ENCODE measurements around the gene ZNF519.
"Not testable (repeated sequence)": the region's sequence is repeated elsewhere in the genome, so short reads cannot be mapped to it uniquely, and the experiment has no call there.

The ZNF519 gene

DNA sequence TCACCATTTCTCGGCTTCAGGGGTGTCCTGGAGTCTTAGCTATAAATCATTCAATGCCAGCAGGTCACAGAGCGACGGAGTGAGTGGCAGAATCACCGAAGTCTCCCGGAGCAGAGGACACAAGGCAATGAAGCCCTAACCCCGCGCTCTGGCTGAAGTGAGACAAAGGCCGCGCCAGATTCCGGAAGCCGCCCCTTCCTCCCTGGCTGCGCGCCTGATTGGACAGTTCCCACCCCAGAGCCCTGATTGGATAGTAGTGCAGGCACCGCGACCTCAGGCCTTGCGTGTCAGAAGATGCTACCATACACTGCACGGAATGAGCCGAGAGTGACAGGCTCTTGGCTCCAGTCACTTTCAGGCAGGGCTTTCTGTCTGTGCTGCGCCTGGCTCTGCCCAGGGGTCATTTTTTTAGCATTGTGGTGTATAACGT lies at the start of gene ZNF519:
TSS of gene ZNF519 (minus strand) at position 165 of the 430 bp plus-strand sequence. CDS start at position 7, 158 bp downstream.
- DNase-seq, result not testable (repeated sequence)

- no peak for DNase-seq
Measured at GRCh38 chr18:14179306-14179705, 47.1 kb upstream of the ZNF519 start.

DNA sequence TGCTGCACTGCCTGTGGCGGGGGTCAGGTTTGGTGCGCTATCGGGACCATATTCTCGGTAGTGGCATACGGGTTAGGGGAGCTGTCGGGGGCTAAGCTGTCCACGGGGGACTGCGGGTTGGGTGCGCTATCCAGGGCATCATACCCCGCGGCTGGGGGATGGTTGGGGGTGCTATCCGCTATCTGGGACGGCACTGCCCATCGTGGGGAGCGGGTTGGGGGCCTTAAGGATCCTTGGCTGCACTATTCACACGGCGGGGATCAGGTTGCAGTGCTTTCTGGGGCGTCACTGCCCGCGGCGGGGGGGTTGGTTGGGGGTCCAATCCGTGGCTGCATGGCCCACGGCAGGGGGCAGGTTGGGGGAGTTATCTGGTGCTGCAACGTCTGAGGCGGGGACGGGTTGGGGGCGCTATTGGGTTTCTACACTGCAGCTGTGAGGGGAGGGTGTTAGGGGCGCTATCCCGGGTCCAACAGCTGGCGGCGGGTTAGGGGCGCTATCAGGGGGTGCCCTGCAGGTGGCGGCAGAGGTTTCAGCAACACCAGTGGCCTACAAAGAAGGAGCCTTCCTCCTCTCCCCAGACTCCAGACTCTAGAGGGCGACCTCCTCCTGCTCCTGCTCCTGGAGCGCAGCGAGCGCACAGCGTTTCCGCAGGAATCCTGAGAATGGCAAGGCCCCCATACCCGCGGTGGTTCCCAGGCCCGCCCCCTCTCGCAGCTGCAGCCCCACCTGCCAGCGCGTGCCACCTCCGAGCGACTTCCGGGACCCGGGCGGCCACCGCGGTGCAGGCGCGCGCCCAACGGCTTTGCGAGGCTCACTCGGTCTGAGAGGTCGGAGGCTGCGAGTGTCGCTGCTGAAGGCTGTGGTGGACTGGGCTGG lies 46.3 kb upstream of the ZNF519 start:
- DNase-seq, result not testable (repeated sequence)

GRCh38 chr18:14177540-14178320 lies 45.5 kb upstream of the ZNF519 start:
- not testable (repeated sequence) for DNase-seq

DNA sequence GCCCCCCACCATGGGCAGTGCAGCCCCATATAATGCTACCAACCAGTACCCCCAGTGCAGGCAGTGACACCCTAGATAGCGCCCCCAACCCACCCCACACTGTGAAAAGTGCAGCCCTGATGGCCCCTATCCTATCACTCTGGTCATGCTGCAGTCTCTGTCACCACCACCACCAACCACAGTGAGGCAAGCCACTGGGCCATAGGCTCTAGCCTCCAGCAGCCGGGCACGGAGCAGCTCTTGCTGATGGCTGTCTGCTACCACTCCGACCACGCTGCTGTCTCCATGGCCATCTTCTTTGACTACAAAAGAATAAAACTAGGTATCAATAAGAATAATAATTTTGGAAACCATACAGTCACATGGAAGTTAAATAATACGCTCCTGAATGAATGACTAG lies 43.2 kb upstream of the ZNF519 start:
- DNase-seq, result not testable (repeated sequence)

DNA sequence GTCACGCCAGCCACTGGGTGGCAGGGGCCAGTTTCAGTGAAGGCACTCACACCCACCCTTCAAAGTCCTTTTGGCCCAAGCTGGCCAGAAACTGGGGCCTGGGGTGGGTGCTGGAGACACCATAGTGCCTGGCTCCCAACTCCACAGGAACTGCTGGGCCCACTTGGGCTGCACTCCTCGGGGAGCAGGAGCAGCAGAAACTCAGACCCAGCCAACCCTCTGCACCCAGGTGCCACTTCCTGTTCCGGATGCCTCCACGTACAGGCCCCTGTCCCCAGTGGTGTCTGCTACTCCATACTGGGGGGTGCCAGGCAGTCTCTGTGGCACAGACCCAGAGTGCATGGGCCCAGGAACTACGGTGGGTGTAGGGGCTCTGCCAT lies 42.5 kb upstream of the ZNF519 start:
- DNase-seq, result no peak

GRCh38 chr18:14174002-14174705 lies 41.9 kb upstream of the ZNF519 start:
- not testable (repeated sequence) for DNase-seq

GRCh38 chr18:14173116-14173951 lies 41.1 kb upstream of the ZNF519 start:
- DNase-seq, result not testable (repeated sequence)

DNA sequence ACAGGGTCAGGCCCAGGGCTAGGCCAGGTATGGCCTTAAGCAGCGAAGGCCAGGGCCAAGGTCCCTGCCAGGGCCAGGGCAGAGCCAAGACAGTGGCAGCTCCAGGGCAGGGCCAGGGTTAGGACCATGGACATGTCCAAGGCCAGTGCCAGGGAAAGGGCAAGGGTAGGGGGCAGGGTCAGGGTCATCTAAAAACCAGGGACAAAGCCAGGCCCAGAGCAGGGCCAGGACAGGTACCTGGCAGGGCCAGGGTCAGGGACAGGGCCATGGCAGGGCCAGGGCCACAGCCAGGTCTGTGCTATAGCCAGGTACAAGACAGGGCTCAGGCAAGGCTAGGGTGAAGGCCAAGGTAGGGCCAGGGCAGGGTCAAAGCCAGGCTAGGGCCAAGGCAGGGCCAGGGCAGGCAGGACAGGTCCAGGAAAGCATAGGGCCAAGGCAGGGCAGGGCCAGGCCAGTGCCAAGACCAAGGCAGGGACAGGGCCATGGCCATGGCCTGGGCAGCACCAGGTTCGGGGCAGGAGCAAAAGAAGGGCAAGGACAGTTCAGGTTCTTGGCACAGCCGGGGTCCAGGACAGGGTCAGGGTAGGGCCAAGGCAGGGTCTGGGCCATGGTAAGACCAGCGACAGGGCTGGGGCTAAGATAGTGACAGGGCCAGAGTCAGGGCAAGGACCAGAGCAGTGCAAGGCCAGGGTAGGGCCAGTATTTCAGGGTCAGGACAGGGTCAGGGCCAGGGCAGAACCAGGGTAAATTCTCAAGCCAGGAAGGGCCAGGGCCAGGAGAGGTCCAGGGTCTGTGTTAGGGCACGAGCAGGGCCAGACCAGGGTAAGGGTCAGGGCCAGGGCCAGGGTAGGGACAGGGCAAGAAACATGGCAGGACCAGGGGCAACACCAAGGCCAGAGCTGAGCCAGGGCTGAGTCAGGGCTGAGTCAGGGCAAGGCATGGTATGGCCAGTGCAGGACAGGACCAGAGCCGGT lies 40.2 kb upstream of the ZNF519 start:
- not testable (repeated sequence) for DNase-seq

DNA sequence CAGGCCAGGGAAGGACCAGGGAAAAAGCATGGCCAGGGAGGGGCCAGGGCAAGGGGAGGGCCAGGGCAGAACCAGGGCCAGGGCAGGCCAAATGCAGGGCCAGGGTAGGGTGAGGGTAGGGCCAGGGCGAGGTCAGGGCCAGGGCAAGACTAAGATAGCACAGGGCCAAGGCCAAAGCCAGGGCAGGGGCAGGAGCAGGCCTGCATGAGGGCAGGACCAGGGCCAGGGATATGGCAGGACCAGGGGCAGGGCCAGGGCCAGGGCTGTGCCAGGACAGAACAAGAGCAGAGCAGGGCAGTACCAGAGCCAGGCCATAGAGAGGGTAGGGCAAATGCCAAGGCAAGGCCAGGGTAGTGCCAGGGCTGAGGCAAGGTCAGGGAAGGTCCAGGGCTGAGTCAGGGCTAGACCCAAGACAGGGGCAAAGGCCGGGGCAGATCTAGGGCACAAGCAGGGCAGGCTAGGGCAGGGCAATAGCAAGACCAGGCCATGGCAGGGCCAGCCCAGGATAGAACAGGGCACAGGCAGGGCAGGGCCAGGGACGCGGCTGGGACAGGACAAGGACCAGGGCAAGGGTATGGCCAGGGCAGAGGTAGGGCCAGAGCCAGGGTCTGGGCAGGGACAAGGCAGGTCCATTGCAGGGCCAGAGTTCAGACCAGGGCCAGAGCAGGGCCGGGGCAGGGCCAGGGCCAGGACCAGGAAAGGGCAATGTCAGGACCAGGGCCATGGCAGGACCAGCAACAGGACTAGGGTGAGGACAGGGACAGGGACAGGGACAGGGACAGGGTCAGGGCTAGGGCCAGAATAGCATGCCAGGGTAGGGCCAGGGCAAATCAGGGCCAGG lies 39.3 kb upstream of the ZNF519 start:
- DNase-seq, result not testable (repeated sequence)

GRCh38 chr18:14170367-14171036 lies 38.3 kb upstream of the ZNF519 start:
- not testable (repeated sequence) for DNase-seq

- DNase-seq, result not testable (repeated sequence)
Measured at GRCh38 chr18:14162915-14163314, 30.7 kb upstream of the ZNF519 start.

DNA sequence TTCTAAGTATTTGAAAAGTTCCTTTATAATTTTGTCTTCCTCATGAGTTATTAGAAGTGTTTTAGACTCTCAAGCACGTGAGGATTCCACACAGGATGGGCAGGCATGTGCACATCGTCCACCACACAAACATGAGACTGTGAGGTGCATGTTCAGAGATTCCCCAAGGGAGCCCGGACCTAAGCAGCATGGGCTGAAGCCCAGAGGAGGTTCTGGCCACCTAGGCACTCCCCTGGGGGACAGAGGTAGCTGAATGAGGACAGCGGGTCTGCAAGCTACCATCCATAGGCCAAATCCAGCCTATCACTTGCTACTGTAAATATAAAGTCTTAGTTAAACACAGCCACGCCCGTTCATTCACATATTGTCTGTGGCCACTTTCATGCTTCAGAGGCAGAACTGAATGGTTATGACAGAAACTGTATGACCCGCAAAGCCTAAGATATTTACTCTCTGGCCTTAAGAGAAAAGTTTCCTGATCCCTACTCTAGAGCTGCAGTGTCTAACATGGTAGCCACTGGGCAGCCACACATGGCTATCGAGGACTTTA lies 19.4 kb upstream of the ZNF519 start:
- not testable (repeated sequence) for DNase-seq

DNA sequence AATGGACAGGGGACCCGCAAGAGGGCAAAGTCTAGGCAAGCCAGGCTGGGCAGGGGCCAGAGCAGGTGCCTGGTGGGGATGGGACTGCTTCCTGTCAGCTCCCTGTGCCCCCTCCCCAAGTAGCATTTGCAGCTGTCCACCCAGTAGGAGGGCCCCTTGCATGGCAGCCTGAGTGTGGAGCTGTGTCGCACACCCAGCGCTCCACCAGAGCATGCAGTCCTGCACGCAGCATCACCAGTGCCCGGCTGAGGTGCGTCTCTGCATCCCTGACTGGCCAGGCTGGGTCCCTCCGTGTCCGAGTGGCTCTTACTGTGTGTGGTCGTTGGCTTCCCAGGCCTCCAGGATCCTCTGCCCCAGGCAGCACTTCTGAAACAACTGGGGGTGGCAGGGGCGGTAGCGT lies 18.5 kb upstream of the ZNF519 start:
- DNase-seq, result not testable (repeated sequence)

- DNase-seq, result not testable (repeated sequence)
Measured at GRCh38 chr18:14149916-14150420, 17.7 kb upstream of the ZNF519 start.

- not testable (repeated sequence) for DNase-seq
Measured at GRCh38 chr18:14149121-14149850, 17.1 kb upstream of the ZNF519 start.

GRCh38 chr18:14147935-14148865 lies 16.0 kb upstream of the ZNF519 start:
- DNase-seq, result not testable (repeated sequence)

Measured in cortex of kidney (tissue), 1 donor.